Gastroesophageal sphincter (tissue), 3 donors: ENCODE data around the gene CMBL.

Experiments used
- POLR2A ChIP-seq, 2 donors: fragments of 450-650 bp; IDR thresholded peaks; one replicate each; pipeline ENCODE4 v1.6.1; 2017; ENCODE audit warnings: antibody characterized with exemption in 2 of 2, mild to moderate bottlenecking in 2 of 2, moderate library complexity in 1 of 2
- POLR2AphosphoS5 ChIP-seq: sonication (generic); formaldehyde crosslinking; IDR thresholded peaks from one replicate; pipeline ENCODE4 v1.6.1; 2017; ENCODE audit warnings: antibody characterized with exemption
- TF ChIP-seq, protein P1 (sequence below), 4 experiments: fragments of 200-600 bp in 2 of 4; fragments of 450-650 bp in 2 of 4; sonication (generic) in 1 of 4; IDR thresholded peaks; one replicate each; pipeline ENCODE4 v1.5.1; 2017 to 2019; ENCODE audit warnings: antibody characterized with exemption in 4 of 4, mild to moderate bottlenecking in 2 of 4, moderate library complexity in 2 of 4

DNA sequence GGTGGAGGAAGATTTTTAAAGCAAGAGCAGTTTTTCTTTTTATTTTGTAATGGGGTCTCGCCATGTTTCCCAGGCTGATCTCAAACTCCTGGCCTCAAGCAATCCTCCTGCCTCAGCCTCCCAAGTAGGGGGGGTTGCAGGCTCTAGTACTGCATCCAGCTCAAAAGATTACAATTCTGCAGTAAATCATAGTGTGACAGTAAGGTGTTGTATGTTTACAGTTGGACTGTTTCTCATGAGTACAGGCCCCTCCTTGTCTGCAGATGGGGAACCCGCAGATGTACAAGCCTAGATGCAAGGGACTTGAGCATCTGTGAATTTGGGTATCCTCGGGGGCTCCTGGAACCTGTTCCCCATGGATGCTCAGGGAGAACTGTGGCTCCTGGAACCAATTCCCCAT is 54.3 kb downstream of the CMBL start:
- TF ChIP-seq, protein P1, sequence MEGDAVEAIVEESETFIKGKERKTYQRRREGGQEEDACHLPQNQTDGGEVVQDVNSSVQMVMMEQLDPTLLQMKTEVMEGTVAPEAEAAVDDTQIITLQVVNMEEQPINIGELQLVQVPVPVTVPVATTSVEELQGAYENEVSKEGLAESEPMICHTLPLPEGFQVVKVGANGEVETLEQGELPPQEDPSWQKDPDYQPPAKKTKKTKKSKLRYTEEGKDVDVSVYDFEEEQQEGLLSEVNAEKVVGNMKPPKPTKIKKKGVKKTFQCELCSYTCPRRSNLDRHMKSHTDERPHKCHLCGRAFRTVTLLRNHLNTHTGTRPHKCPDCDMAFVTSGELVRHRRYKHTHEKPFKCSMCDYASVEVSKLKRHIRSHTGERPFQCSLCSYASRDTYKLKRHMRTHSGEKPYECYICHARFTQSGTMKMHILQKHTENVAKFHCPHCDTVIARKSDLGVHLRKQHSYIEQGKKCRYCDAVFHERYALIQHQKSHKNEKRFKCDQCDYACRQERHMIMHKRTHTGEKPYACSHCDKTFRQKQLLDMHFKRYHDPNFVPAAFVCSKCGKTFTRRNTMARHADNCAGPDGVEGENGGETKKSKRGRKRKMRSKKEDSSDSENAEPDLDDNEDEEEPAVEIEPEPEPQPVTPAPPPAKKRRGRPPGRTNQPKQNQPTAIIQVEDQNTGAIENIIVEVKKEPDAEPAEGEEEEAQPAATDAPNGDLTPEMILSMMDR (IDR thresholded peaks at IDR 0.05): no peak
- TF ChIP-seq POLR2A (IDR thresholded peaks at IDR 0.05) (no peak), POLR2AphosphoS5 (no peak)
